DMS 273 treated with DMSO at 0.1 percent for 48 hours (cell line): ENCODE measurements around the gene PGAP3.

Experiments used
- DNase-seq: peaks from one replicate; lab custom pipeline; 2025; lab: John Stamatoyannopoulos, UW

The PGAP3 gene

GRCh38 chr17:39659279-39660010 is 28.4 kb downstream of the PGAP3 start:
- DNase-seq, result no peak

- no peak for DNase-seq
Observed at GRCh38 chr17:39658760-39659159, 29.1 kb downstream of the PGAP3 start.

- no peak for DNase-seq
Observed at GRCh38 chr17:39658346-39658745, 29.5 kb downstream of the PGAP3 start.

GRCh38 chr17:39655105-39655504 is 32.8 kb downstream of the PGAP3 start:
- DNase-seq, result no peak

GRCh38 chr17:39653662-39654331 is 34.1 kb downstream of the PGAP3 start:
- no peak for DNase-seq

- DNase-seq, result no peak
Observed at GRCh38 chr17:39653316-39653661, 34.6 kb downstream of the PGAP3 start.

GRCh38 chr17:39652587-39653315 is 35.1 kb downstream of the PGAP3 start:
- DNase-seq, result no peak

- no peak for DNase-seq
Observed at GRCh38 chr17:39651923-39652586, 35.8 kb downstream of the PGAP3 start.

GRCh38 chr17:39650121-39650579 is 37.7 kb downstream of the PGAP3 start:
- no peak for DNase-seq

- no peak for DNase-seq
Observed at GRCh38 chr17:39648616-39649366, 39.1 kb downstream of the PGAP3 start.

- DNase-seq, result no peak
Observed at GRCh38 chr17:39647256-39647655, 40.6 kb downstream of the PGAP3 start.

GRCh38 chr17:39643271-39643670 is 44.6 kb downstream of the PGAP3 start:
- no peak for DNase-seq

- DNase-seq, result no peak
Observed at GRCh38 chr17:39642291-39643074, 45.4 kb downstream of the PGAP3 start.

- DNase-seq, result no peak
Observed at GRCh38 chr17:39641883-39642282, 46.0 kb downstream of the PGAP3 start.

GRCh38 chr17:39641097-39641496 is 46.8 kb downstream of the PGAP3 start:
- DNase-seq, result no peak

GRCh38 chr17:39640591-39641031 is 47.2 kb downstream of the PGAP3 start:
- no peak for DNase-seq

- no peak for DNase-seq
Observed at GRCh38 chr17:39639566-39640458, 48.0 kb downstream of the PGAP3 start.

GRCh38 chr17:39639043-39639442 is 48.8 kb downstream of the PGAP3 start:
- DNase-seq, result no peak

GRCh38 chr17:39638317-39638716 is 49.5 kb downstream of the PGAP3 start:
- DNase-seq, result no peak
